Measurements from ENCODE around the gene MOAP1.
"Not testable (repeated sequence)": the region's sequence is repeated elsewhere in the genome, so short reads cannot be mapped to it uniquely, and the experiment has no call there.

MOAP1 gene

GRCh38 chr14:93150227-93151208 is 34.2 kb downstream of the MOAP1 start:
- no peak overlapping the region for H3K27ac ChIP-seq
- no peak overlapping the region for H3K4me3 ChIP-seq
- H3K9me3 ChIP-seq, result no peaks in the 10 kb centered on the region
- peaks cover 5% of the 10 kb centered on the region; the same call in 1 of the 2 replicates for H3K4me1 ChIP-seq
- H4K20me1 ChIP-seq, result no peaks in the 10 kb centered on the region
- no peak overlapping the region for H3K9ac ChIP-seq
- no peak overlapping the region for H3K4me2 ChIP-seq
- TF ChIP-seq Cebpa-rat (IDR thresholded peaks at IDR 0.05), result no peak
- no peaks in the 10 kb centered on the region for H3K36me3 ChIP-seq
- H3K27me3 ChIP-seq, result no peaks in the 10 kb centered on the region

- no peaks in the 10 kb centered on the region for H3K9me3 ChIP-seq
- H3K36me3 ChIP-seq, result no peaks in the 10 kb centered on the region
- H3K4me2 ChIP-seq, result no peak overlapping the region
- H3K9ac ChIP-seq, result no peak overlapping the region
- no peak overlapping the region for H3K4me3 ChIP-seq
- H3K4me1 ChIP-seq, result peaks cover 5% of the 10 kb centered on the region; the same call in 1 of the 2 replicates
- no peaks in the 10 kb centered on the region for H4K20me1 ChIP-seq
- no peak for TF ChIP-seq Cebpa-rat (IDR thresholded peaks at IDR 0.05)
- H3K27ac ChIP-seq, result no peak overlapping the region
- no peaks in the 10 kb centered on the region for H3K27me3 ChIP-seq
Measured at GRCh38 chr14:93148979-93149378, 35.7 kb downstream of the MOAP1 start.

GRCh38 chr14:93146119-93146518 is 38.6 kb downstream of the MOAP1 start:
- Histone ChIP-seq H3K36me3 (no peaks in the 10 kb centered on the region), H3K4me3 (no peak overlapping the region), H3K4me1 (peaks cover 5% of the 10 kb centered on the region; the same call in 1 of the 2 replicates), H3K9ac (no peak overlapping the region), H3K4me2 (no peak overlapping the region), H3K27ac (no peak overlapping the region), H3K9me3 (no peaks in the 10 kb centered on the region), H3K27me3 (no peaks in the 10 kb centered on the region), H4K20me1 (no peaks in the 10 kb centered on the region)
- no peak for TF ChIP-seq Cebpa-rat (IDR thresholded peaks at IDR 0.05)

- no peaks in the 10 kb centered on the region for H3K36me3 ChIP-seq
- H3K9ac ChIP-seq, result no peak overlapping the region
- TF ChIP-seq Cebpa-rat (IDR thresholded peaks at IDR 0.05), result no peak
- no peaks in the 10 kb centered on the region for H3K4me1 ChIP-seq
- H3K27ac ChIP-seq, result no peak overlapping the region
- H3K4me2 ChIP-seq, result no peak overlapping the region
- no peaks in the 10 kb centered on the region for H4K20me1 ChIP-seq
- no peaks in the 10 kb centered on the region for H3K27me3 ChIP-seq
- H3K9me3 ChIP-seq, result no peaks in the 10 kb centered on the region
- no peak overlapping the region for H3K4me3 ChIP-seq
Measured at GRCh38 chr14:93142854-93143652, 41.6 kb downstream of the MOAP1 start.

GRCh38 chr14:93137864-93138263 is 46.8 kb downstream of the MOAP1 start:
- no peaks in the 10 kb centered on the region for H3K27me3 ChIP-seq
- H3K27ac ChIP-seq, result no peak overlapping the region
- H3K4me1 ChIP-seq, result no peaks in the 10 kb centered on the region
- no peaks in the 10 kb centered on the region for H3K9me3 ChIP-seq
- no peak overlapping the region for H3K4me2 ChIP-seq
- TF ChIP-seq Cebpa-rat (IDR thresholded peaks at IDR 0.05), result no peak
- no peak overlapping the region for H3K4me3 ChIP-seq
- no peaks in the 10 kb centered on the region for H3K36me3 ChIP-seq
- no peaks in the 10 kb centered on the region for H4K20me1 ChIP-seq
- H3K9ac ChIP-seq, result no peak overlapping the region

- H3K4me3 ChIP-seq, H3K4me2 ChIP-seq, H3K27ac ChIP-seq, H3K27me3 ChIP-seq, H3K36me3 ChIP-seq, H3K9ac ChIP-seq, H4K20me1 ChIP-seq, H3K4me1 ChIP-seq, H3K9me3 ChIP-seq: not testable (repeated sequence)
Measured at GRCh38 chr14:93136508-93136907, 48.2 kb downstream of the MOAP1 start.

GRCh38 chr14:93136009-93136408 is 48.7 kb downstream of the MOAP1 start:
- H3K4me3 ChIP-seq, result no peak overlapping the region
- no peak overlapping the region for H3K27ac ChIP-seq
- H3K9ac ChIP-seq, result no peak overlapping the region
- no peaks in the 10 kb centered on the region for H4K20me1 ChIP-seq
- H3K27me3 ChIP-seq, result no peaks in the 10 kb centered on the region
- H3K4me1 ChIP-seq, result no peaks in the 10 kb centered on the region
- no peaks in the 10 kb centered on the region for H3K9me3 ChIP-seq
- H3K4me2 ChIP-seq, result no peak overlapping the region
- H3K36me3 ChIP-seq, result no peaks in the 10 kb centered on the region
- TF ChIP-seq Cebpa-rat (IDR thresholded peaks at IDR 0.05), result no peak

GRCh38 chr14:93135399-93135798 is 49.3 kb downstream of the MOAP1 start:
- Histone ChIP-seq H3K9ac (no peak overlapping the region), H3K4me3 (no peak overlapping the region), H3K4me2 (no peak overlapping the region), H3K27me3 (no peaks in the 10 kb centered on the region), H4K20me1 (no peaks in the 10 kb centered on the region), H3K4me1 (no peaks in the 10 kb centered on the region), H3K9me3 (no peaks in the 10 kb centered on the region), H3K36me3 (no peaks in the 10 kb centered on the region), H3K27ac (no peak overlapping the region)
- no peak for TF ChIP-seq Cebpa-rat (IDR thresholded peaks at IDR 0.05)

- Histone ChIP-seq H3K4me3 (no peak overlapping the region), H3K36me3 (no peaks in the 10 kb centered on the region), H4K20me1 (no peaks in the 10 kb centered on the region), H3K9ac (no peak overlapping the region), H3K27me3 (no peaks in the 10 kb centered on the region), H3K4me1 (no peaks in the 10 kb centered on the region), H3K9me3 (no peaks in the 10 kb centered on the region), H3K27ac (no peak overlapping the region), H3K4me2 (no peak overlapping the region)
- TF ChIP-seq Cebpa-rat (IDR thresholded peaks at IDR 0.05), result no peak
Measured at GRCh38 chr14:93133464-93133863, 51.2 kb downstream of the MOAP1 start.
